ENCODE measurements around the gene MAST2. TPM values are rescaled to one million over a fixed set of nuclear protein-coding genes. Genes with fewer than 3 reads are reported as not detected.
A peak's percentile ranks its signal among the peaks of the same experiment; 100 is the strongest.
"Not testable (repeated sequence)": the region's sequence is repeated elsewhere in the genome, so short reads cannot be mapped to it uniquely, and the experiment has no call there.

MAST2 gene
- total RNA-seq, 1 donor from 2014 or later, result 25.0 TPM

GRCh38 chr1:46020010-46020409 is 216.6 kb downstream of the MAST2 start:
- DNase-seq (ENCODE audit: low spot score), result no peak

GRCh38 chr1:46021046-46021996 is 217.9 kb downstream of the MAST2 start:
- no peak for DNase-seq (ENCODE audit: low spot score)

- DNase-seq (ENCODE audit: low spot score), result peak; percentile 51
These were observed 223.1 kb downstream of the MAST2 start for GRCh38 chr1:46026531-46026930.

- no peak for DNase-seq (ENCODE audit: low spot score)
These were observed 224.6 kb downstream of the MAST2 start for GRCh38 chr1:46027788-46028573.

- DNase-seq (ENCODE audit: low spot score), result no peak
These were observed 226.9 kb downstream of the MAST2 start for GRCh38 chr1:46030074-46030870.

- no peak for DNase-seq (ENCODE audit: low spot score)
These were observed 227.7 kb downstream of the MAST2 start for GRCh38 chr1:46030876-46031660.

GRCh38 chr1:46034601-46035516 is 231.4 kb downstream of the MAST2 start:
- no peak for DNase-seq (ENCODE audit: low spot score)

GRCh38 chr1:46036894-46037839 is 233.8 kb downstream of the MAST2 start:
- peak; percentile 83 for DNase-seq (ENCODE audit: low spot score)

GRCh38 chr1:46039571-46040052 is 236.2 kb downstream of the MAST2 start:
- no peak for DNase-seq (ENCODE audit: low spot score)

- no peak for DNase-seq (ENCODE audit: low spot score)
These were observed 238.1 kb downstream of the MAST2 start for GRCh38 chr1:46041551-46041950.

GRCh38 chr1:46041974-46042373 is 238.6 kb downstream of the MAST2 start:
- peak; percentile 24 for DNase-seq (ENCODE audit: low spot score)

- DNase-seq (ENCODE audit: low spot score), result no peak
These were observed 240.1 kb downstream of the MAST2 start for GRCh38 chr1:46043458-46044017.

- no peak for DNase-seq (ENCODE audit: low spot score)
These were observed 240.7 kb downstream of the MAST2 start for GRCh38 chr1:46044116-46044515.

GRCh38 chr1:46053734-46054133 is 250.3 kb downstream of the MAST2 start:
- no peak for DNase-seq (ENCODE audit: low spot score)

- DNase-seq (ENCODE audit: low spot score), result no peak
These were observed 252.9 kb downstream of the MAST2 start for GRCh38 chr1:46056325-46056724.

GRCh38 chr1:46057215-46057614 is 253.8 kb downstream of the MAST2 start:
- DNase-seq (ENCODE audit: low spot score), result not testable (repeated sequence)

- DNase-seq (ENCODE audit: low spot score), result no peak
These were observed 254.4 kb downstream of the MAST2 start for GRCh38 chr1:46057781-46058180.

GRCh38 chr1:46058936-46059335 is 255.5 kb downstream of the MAST2 start:
- no peak for DNase-seq (ENCODE audit: low spot score)
